Spleen (tissue), 13 donors: ENCODE data around the gene SAMD9L. TPM values are rescaled to one million over a fixed set of nuclear protein-coding genes. Genes with fewer than 3 reads are reported as not detected.

Source experiments
- DNase-seq: peaks from one replicate; pipeline ENCODE4 v3.0.0-alpha.2; 2020
- H3K27ac ChIP-seq, 8 donors: fragments of 200-600 bp; sonication (generic) in 7 of 8; 1 replicate in 4 of 8; 2 replicates in 4 of 8; pipeline versions ENCODE4 v1.5.0 to v1.8.0; 2016 to 2021; ENCODE audit warnings: inconsistent platforms in 4 of 8, mild to moderate bottlenecking in 4 of 8, moderate library complexity in 1 of 8
- H3K27me3 ChIP-seq, 7 donors: fragments of 200-600 bp; sonication (generic) in 6 of 7; replicated peaks in 1 of 7; 1 replicate in 4 of 7; 2 replicates in 3 of 7; pipeline versions ENCODE4 v1.5.0 to v1.8.0; 2016 to 2021; ENCODE audit warnings: inconsistent platforms in 3 of 7, mild to moderate bottlenecking in 1 of 7
- H3K36me3 ChIP-seq, 6 donors: fragments of 200-600 bp; sonication (generic) in 5 of 6; 1 replicate in 4 of 6; 2 replicates in 2 of 6; pipeline versions ENCODE4 v1.5.0 to v1.8.0; 2016 to 2021; ENCODE audit warnings: inconsistent platforms in 2 of 6
- H3K4me1 ChIP-seq, 6 donors: fragments of 200-600 bp; sonication (generic) in 5 of 6; 1 replicate in 3 of 6; 2 replicates in 3 of 6; pipeline versions ENCODE4 v1.5.0 to v1.8.0; 2016 to 2021; ENCODE audit warnings: inconsistent platforms in 3 of 6
- H3K4me3 ChIP-seq, 8 donors: fragments of 200-600 bp; sonication (generic) in 7 of 8; 1 replicate in 4 of 8; 2 replicates in 4 of 8; pipeline versions ENCODE4 v1.5.0 to v1.8.0; 2016 to 2021; ENCODE audit warnings: inconsistent platforms in 4 of 8, mild to moderate bottlenecking in 4 of 8, moderate library complexity in 2 of 8
- H3K9me3 ChIP-seq, 8 donors: fragments of 200-600 bp; sonication (generic) in 7 of 8; 1 replicate in 4 of 8; 2 replicates in 4 of 8; pipeline versions ENCODE4 v1.5.0 to v1.8.0; 2016 to 2021; ENCODE audit warnings: inconsistent platforms in 4 of 8
- POLR2A ChIP-seq, 3 donors: fragments of 450-650 bp; IDR thresholded peaks; one replicate each; pipeline ENCODE4 v1.5.1; 2017; ENCODE audit warnings: antibody characterized with exemption in 3 of 3, mild to moderate bottlenecking in 1 of 3
- POLR2AphosphoS5 ChIP-seq, 3 donors: sonication (generic); formaldehyde crosslinking; IDR thresholded peaks; one replicate each; pipeline ENCODE4 v1.5.1; 2017; ENCODE audit warnings: antibody characterized with exemption in 3 of 3
- WGBS, 5 donors: extraction: QIAGEN DNeasy Blood & Tissue Kit in 3 of 5; methylation state at CpG; one replicate each; pipeline versions ENCODE4 v1.1.5 to v1.1.7; 2013 to 2018; 5-methylcytosine and 5-hydroxymethylcytosine counted together
- intact Hi-C: fragments of 100-400 bp; cut with DNase I; formaldehyde crosslinking; loops from one replicate; pipeline ENCODE4 v1.15.0; 2023; ENCODE audit warnings: low total_unique reads
- long read RNA-seq, 2 donors: transcript quantifications; one replicate each; lab custom pipeline, GENCODE V29; 2026
- polyA plus RNA-seq, 3 donors: library from polyadenylated mRNA; stranded (reverse); fragments of 200-250 nt; gene quantifications; one replicate each; pipeline ENCODE4 v1.2.1, GENCODE V29; 2013
- total RNA-seq, 7 donors: library from RNA; depleted of rRNA in 3 of 7; stranded (reverse); fragments of >200 nt in 3 of 7; fragmentation: NEBNext Ultra II Directional in 4 of 7; extraction: Animal tissue kit (Norgen Biotek cat#: 25700) in 4 of 7; gene quantifications; one replicate each; pipeline versions ENCODE4 v1.1.0 to v1.2.1, GENCODE V29; 2016 to 2021
- TF ChIP-seq, protein P1 (sequence below), 11 experiments: fragments of 200-600 bp in 7 of 11; fragments of 450-650 bp in 4 of 11; sonication (generic) in 4 of 11; IDR thresholded peaks in 8 of 11; conservative IDR thresholded peaks in 3 of 11; 1 replicate in 7 of 11; 2 replicates in 4 of 11; pipeline versions ENCODE4 v1.4.0 to v1.8.0; 2016 to 2021; ENCODE audit warnings: antibody characterized with exemption in 11 of 11, inconsistent platforms in 4 of 11, mild to moderate bottlenecking in 1 of 11
- donor health status: healthy with polysubstance abuse.
- donor health status: DM: no; HTN: no; CAD: no; lungs with moderate emphysema.
- donor health status: DM: no; HTN: no; CAD: no.
- donor health status: Bipolar disorder and iron deficiency.
- donor health status: healthy.
- donor health status: DM: no; HTN: no; CAD: no.
- donor health status: DM: yes; HTN: yes; CAD: no.

The SAMD9L gene
- total RNA-seq (10 to 100 TPM; 34.8 to 61.3 (median 52.7) TPM), polyA plus RNA-seq (10 to 100 TPM in 2 of 3 donors, 1 to 10 TPM in 1; 8.5 to 13.0 (median 12.0) TPM)
- long read RNA-seq, donor 1, full-length matches to known transcripts = 6 of 20 reads
- long read RNA-seq, donor 1, partial matches to known transcripts = 14 of 20 reads
- long read RNA-seq, donor 1, other reads (novel, unspliced or antisense) = 0 of 20 reads
- long read RNA-seq, donor 2, partial matches to known transcripts = 6 of 7 reads
- long read RNA-seq, donor 2, other reads (novel, unspliced or antisense) = 0 of 7 reads

DNA sequence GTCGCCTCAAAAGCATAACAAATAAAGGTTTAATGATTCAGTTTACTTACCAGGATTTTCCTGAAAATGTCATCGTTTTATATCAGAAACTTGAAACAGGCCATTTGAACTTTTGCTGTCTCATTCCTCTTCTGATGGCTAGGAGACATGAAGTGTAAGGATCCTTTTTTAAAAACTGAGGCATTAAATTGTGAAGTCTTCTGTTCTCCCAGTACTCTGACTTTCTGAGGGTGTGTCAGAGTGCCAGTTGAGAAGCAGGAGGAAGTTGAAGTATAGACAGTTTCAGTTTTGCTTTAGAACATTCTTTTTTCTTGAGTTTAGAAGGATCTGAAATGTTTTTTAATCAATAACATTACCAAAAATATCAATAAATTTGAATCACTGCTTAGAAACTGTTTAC is at the start of gene SAMD9L:
Gene SAMD9L (minus strand): TSS at position 242 of the 400 bp plus-strand sequence. CDS start 12,414 bp downstream, outside the sequence.
- TF ChIP-seq, protein P1, sequence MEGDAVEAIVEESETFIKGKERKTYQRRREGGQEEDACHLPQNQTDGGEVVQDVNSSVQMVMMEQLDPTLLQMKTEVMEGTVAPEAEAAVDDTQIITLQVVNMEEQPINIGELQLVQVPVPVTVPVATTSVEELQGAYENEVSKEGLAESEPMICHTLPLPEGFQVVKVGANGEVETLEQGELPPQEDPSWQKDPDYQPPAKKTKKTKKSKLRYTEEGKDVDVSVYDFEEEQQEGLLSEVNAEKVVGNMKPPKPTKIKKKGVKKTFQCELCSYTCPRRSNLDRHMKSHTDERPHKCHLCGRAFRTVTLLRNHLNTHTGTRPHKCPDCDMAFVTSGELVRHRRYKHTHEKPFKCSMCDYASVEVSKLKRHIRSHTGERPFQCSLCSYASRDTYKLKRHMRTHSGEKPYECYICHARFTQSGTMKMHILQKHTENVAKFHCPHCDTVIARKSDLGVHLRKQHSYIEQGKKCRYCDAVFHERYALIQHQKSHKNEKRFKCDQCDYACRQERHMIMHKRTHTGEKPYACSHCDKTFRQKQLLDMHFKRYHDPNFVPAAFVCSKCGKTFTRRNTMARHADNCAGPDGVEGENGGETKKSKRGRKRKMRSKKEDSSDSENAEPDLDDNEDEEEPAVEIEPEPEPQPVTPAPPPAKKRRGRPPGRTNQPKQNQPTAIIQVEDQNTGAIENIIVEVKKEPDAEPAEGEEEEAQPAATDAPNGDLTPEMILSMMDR (IDR thresholded peaks at IDR 0.05 in 8 of 11, conservative IDR thresholded peaks at IDR 0.05 in 3 of 11) = no peak
- TF ChIP-seq POLR2AphosphoS5 (IDR thresholded peaks at IDR 0.05) (no peak), POLR2A (IDR thresholded peaks at IDR 0.05) (no peak)
- Histone ChIP-seq H3K9me3 (no peaks in the 10 kb centered on the region), H3K4me1 (peaks cover 8 to 64% (median 31%) of the 10 kb centered on the region in 6 donors), H3K36me3 (peaks cover 0 to 29% (median 19%) of the 10 kb centered on the region in 6 donors), H3K4me3 (peak within 1 kb of the TSS; percentile 36 to 71 (median 52)), H3K27ac (peak within 1 kb of the TSS; percentile 55 to 86 (median 82)), H3K27me3 (no peaks in the 10 kb centered on the region)
- intact Hi-C loops = no loop called here
- no peak for DNase-seq
- 2 to 12% (median 5%) methylated on average over 2 of the region's 2 CpGs for WGBS, 5 donors

DNA sequence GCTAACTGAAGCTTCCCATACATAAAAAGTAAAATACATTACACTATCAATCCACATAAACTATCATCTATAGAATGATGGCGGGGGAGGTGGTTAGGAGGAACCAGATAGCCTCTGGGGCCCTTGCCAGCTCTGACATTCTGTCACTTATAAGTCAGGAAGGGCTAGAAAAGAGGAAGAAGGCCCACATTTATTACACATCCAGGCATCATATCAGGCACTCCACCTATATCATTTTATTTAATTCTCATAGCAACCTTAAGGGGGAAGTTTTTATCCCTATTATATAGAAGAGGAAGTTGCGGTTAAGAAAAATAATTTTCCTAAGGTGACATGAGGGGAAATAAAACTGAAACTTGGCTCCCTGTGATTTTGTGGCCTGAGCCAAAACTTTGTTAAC is 48.2 kb upstream of the SAMD9L start:
- Histone ChIP-seq H3K27ac (no peak overlapping the region), H3K27me3 (peaks cover 0 to 6% (median 0%) of the 10 kb centered on the region in 7 donors), H3K4me1 (peaks cover 0 to 7% (median 0%) of the 10 kb centered on the region in 6 donors), H3K4me3 (no peak overlapping the region), H3K9me3 (no peaks in the 10 kb centered on the region), H3K36me3 (no peaks in the 10 kb centered on the region)
- intact Hi-C loops = no loop called here
- TF ChIP-seq, protein P1 (IDR thresholded peaks at IDR 0.05 in 8 of 11, conservative IDR thresholded peaks at IDR 0.05 in 3 of 11) = no peak
- TF ChIP-seq POLR2A (IDR thresholded peaks at IDR 0.05) = no peak
- TF ChIP-seq POLR2AphosphoS5 (IDR thresholded peaks at IDR 0.05) = no peak
- 43 to 54% (median 48%) methylated on average over 2 of the region's 2 CpGs for WGBS, 5 donors
- DNase-seq = no peak

DNA sequence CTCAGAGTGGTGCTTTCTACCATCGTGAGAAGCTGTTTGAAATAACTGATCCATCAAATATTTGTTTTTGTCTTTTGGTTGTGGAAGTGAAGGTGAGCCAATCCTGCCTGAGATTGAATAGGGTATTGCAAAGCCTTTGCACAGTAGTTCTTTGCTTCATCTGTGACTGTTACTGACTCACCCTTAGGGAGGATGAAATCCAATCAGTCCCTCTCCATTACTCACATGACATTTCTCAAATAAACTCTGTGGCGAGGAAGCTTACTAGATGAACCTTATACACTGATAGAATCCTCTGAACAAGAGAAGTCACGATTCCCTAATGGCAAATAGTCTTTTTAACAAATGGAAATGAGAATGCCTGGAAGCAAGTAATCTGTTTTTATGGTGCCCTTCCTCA is 46.2 kb upstream of the SAMD9L start:
- Histone ChIP-seq H3K9me3 (no peaks in the 10 kb centered on the region), H3K4me1 (peaks cover 0 to 7% (median 0%) of the 10 kb centered on the region in 6 donors), H3K4me3 (no peak overlapping the region), H3K36me3 (no peaks in the 10 kb centered on the region), H3K27me3 (peaks cover 0 to 17% (median 0%) of the 10 kb centered on the region in 7 donors), H3K27ac (no peak overlapping the region)
- TF ChIP-seq, protein P1 (IDR thresholded peaks at IDR 0.05 in 8 of 11, conservative IDR thresholded peaks at IDR 0.05 in 3 of 11) = no peak
- TF ChIP-seq POLR2AphosphoS5 (IDR thresholded peaks at IDR 0.05) (no peak), POLR2A (IDR thresholded peaks at IDR 0.05) (no peak)
- DNase-seq = no peak
- WGBS, 5 donors = 67 to 81% (median 73%) methylated on average over 3 of the region's 3 CpGs
- intact Hi-C loops = no loop called here

DNA sequence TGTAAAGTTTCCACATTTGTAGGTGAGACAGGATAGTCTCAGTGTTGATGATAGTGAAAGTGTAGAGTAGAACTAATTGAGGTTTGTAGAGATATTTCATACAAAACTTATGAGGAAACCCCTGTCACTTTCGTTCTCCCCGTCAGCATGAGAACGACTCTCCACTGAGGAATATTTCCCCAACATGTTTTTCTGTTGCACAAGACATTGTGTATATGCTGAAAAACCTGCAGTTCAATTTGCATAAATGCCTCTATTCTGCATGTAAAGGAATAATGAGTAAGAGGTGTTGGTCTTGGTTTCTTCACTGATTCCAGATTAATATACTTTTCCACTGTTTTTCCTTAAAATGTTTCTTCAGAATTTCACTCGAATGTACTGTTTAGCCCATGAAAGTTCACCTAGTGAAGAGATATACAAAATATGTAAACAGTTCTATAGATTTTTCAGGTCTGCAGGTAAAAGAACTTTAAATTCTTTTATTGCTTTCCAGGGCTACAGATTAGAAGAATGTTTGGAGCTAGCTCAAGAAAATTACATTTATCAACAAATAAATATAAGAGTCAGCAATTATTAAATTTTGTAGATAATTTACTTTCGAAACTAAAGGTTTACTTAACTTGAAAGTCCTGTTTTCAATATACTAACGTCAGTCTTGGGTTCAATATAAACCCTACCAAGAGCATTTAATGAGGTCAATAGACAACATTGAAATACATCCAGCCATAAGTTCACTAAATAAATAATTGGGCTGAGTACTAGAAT is 40.9 kb upstream of the SAMD9L start:
- no peaks in the 10 kb centered on the region for H3K9me3 ChIP-seq
- peaks cover 0 to 19% (median 0%) of the 10 kb centered on the region in 7 donors for H3K27me3 ChIP-seq
- H3K36me3 ChIP-seq = no peaks in the 10 kb centered on the region
- no peak overlapping the region for H3K27ac ChIP-seq
- TF ChIP-seq POLR2AphosphoS5 (IDR thresholded peaks at IDR 0.05) = no peak
- TF ChIP-seq, protein P1 (IDR thresholded peaks at IDR 0.05 in 8 of 11, conservative IDR thresholded peaks at IDR 0.05 in 3 of 11) = no peak
- TF ChIP-seq POLR2A (IDR thresholded peaks at IDR 0.05) = no peak
- no peaks in the 10 kb centered on the region for H3K4me1 ChIP-seq
- DNase-seq = no peak
- no peak overlapping the region for H3K4me3 ChIP-seq
- 67 to 83% (median 72%) methylated on average over 6 of the region's 6 CpGs for WGBS, 5 donors
- intact Hi-C loops = no loop called here
